Activated T-cell treated with anti-CD3 and anti-CD28 coated beads, Interleukin-2, amount 50 U/mL, for 4 hours (primary cell): ENCODE data around the gene STOML1. TPM values are rescaled to one million over a fixed set of nuclear protein-coding genes. Genes with fewer than 3 reads are reported as not detected.

ENCODE experiments used
- ATAC-seq, 2 donors: fragments of 200-7000 bp; cut with Tn5 transposase; one replicate each; pipeline ENCODE4 v1.10.0; 2021
- DNase-seq: peaks from one replicate; pipeline ENCODE4 v3.0.0-alpha.2; 2020
- H3K27me3 Mint-ChIP-seq: one replicate; pipeline ENCODE4 v1.8.0; 2021; ENCODE audit warnings: low read depth, mixed read lengths
- H3K36me3 Mint-ChIP-seq: one replicate; pipeline ENCODE4 v1.8.0; 2022; ENCODE audit warnings: mixed read lengths; ENCODE audit not compliant: insufficient read depth
- H3K4me1 Mint-ChIP-seq: one replicate; pipeline ENCODE4 v1.8.0; 2021; ENCODE audit warnings: low read depth, mixed read lengths
- H3K4me3 Mint-ChIP-seq: one replicate; pipeline ENCODE4 v1.8.0; 2021; ENCODE audit warnings: mild to moderate bottlenecking, moderate library complexity, mixed read lengths
- H3K9me3 Mint-ChIP-seq: one replicate; pipeline ENCODE4 v1.8.0; 2021; ENCODE audit warnings: mixed read lengths
- total RNA-seq, 3 donors: library from RNA; stranded (reverse); gene quantifications; one replicate each; pipeline ENCODE4 v1.2.1, GENCODE V29; 2021

Gene STOML1
- total RNA-seq, 3 donors from 2014 or later, result 14.6 to 17.9 (median 16.4) TPM

- peaks cover 26% of the 10 kb centered on the region for H3K4me1 Mint-ChIP-seq
- no peak overlapping the region for H3K4me3 Mint-ChIP-seq
- H3K9me3 Mint-ChIP-seq, result no peaks in the 10 kb centered on the region
- ATAC-seq (no peak), DNase-seq (no peak)
- no peaks in the 10 kb centered on the region for H3K27me3 Mint-ChIP-seq
- no peaks in the 10 kb centered on the region for H3K36me3 Mint-ChIP-seq
These were observed 37.6 kb downstream of the STOML1 start for GRCh38 chr15:73954188-73955145.

- H3K9me3 Mint-ChIP-seq, result no peaks in the 10 kb centered on the region
- no peaks in the 10 kb centered on the region for H3K36me3 Mint-ChIP-seq
- ATAC-seq, result no peak
- DNase-seq, result no peak
- peaks cover 16% of the 10 kb centered on the region for H3K4me1 Mint-ChIP-seq
- no peaks in the 10 kb centered on the region for H3K27me3 Mint-ChIP-seq
- no peak overlapping the region for H3K4me3 Mint-ChIP-seq
These were observed 39.0 kb downstream of the STOML1 start for GRCh38 chr15:73952913-73953750.

- ATAC-seq, result no peak
- H3K9me3 Mint-ChIP-seq, result no peaks in the 10 kb centered on the region
- H3K4me3 Mint-ChIP-seq, result no peak overlapping the region
- H3K4me1 Mint-ChIP-seq, result peaks cover 8% of the 10 kb centered on the region
- DNase-seq, result no peak
- no peaks in the 10 kb centered on the region for H3K36me3 Mint-ChIP-seq
- H3K27me3 Mint-ChIP-seq, result no peaks in the 10 kb centered on the region
These were observed 39.8 kb downstream of the STOML1 start for GRCh38 chr15:73952171-73952912.

- Mint-ChIP-seq H3K4me1 (peaks cover 3% of the 10 kb centered on the region), H3K9me3 (no peaks in the 10 kb centered on the region), H3K36me3 (no peaks in the 10 kb centered on the region), H3K4me3 (no peak overlapping the region), H3K27me3 (no peaks in the 10 kb centered on the region)
- ATAC-seq (no peak), DNase-seq (no peak)
These were observed 40.5 kb downstream of the STOML1 start for GRCh38 chr15:73951601-73952000.

- peaks cover 6% of the 10 kb centered on the region for H3K4me1 Mint-ChIP-seq
- ATAC-seq, result peak; percentile 87 to 93
- no peak overlapping the region for H3K4me3 Mint-ChIP-seq
- H3K9me3 Mint-ChIP-seq, result no peaks in the 10 kb centered on the region
- no peaks in the 10 kb centered on the region for H3K36me3 Mint-ChIP-seq
- no peaks in the 10 kb centered on the region for H3K27me3 Mint-ChIP-seq
- peak; percentile 67 for DNase-seq
These were observed 41.1 kb downstream of the STOML1 start for GRCh38 chr15:73950831-73951561.

GRCh38 chr15:73950479-73950830, 41.6 kb downstream of the STOML1 start:
- H3K4me3 Mint-ChIP-seq, result no peak overlapping the region
- DNase-seq (no peak), ATAC-seq (no peak)
- no peaks in the 10 kb centered on the region for H3K9me3 Mint-ChIP-seq
- peaks cover 6% of the 10 kb centered on the region for H3K4me1 Mint-ChIP-seq
- H3K27me3 Mint-ChIP-seq, result no peaks in the 10 kb centered on the region
- H3K36me3 Mint-ChIP-seq, result no peaks in the 10 kb centered on the region

GRCh38 chr15:73949496-73949895, 42.6 kb downstream of the STOML1 start:
- H3K27me3 Mint-ChIP-seq, result no peaks in the 10 kb centered on the region
- ATAC-seq, result no peak

GRCh38 chr15:73948982-73949381, 43.1 kb downstream of the STOML1 start:
- Mint-ChIP-seq H3K4me1 (peaks cover 6% of the 10 kb centered on the region), H3K4me3 (no peak overlapping the region), H3K9me3 (no peaks in the 10 kb centered on the region), H3K27me3 (no peaks in the 10 kb centered on the region), H3K36me3 (no peaks in the 10 kb centered on the region)
- DNase-seq (no peak), ATAC-seq (no peak)

More at GRCh38 chr15:73949496-73949895, 42.6 kb downstream of the STOML1 start:
- no peaks in the 10 kb centered on the region for H3K9me3 Mint-ChIP-seq
- H3K4me1 Mint-ChIP-seq, result peaks cover 6% of the 10 kb centered on the region
- no peaks in the 10 kb centered on the region for H3K36me3 Mint-ChIP-seq
- H3K4me3 Mint-ChIP-seq, result no peak overlapping the region
- DNase-seq, result no peak

GRCh38 chr15:73948396-73948795, 43.7 kb downstream of the STOML1 start:
- Mint-ChIP-seq H3K36me3 (no peaks in the 10 kb centered on the region), H3K4me1 (peaks cover 6% of the 10 kb centered on the region)

GRCh38 chr15:73947651-73948050, 44.4 kb downstream of the STOML1 start:
- H3K4me3 Mint-ChIP-seq, result no peak overlapping the region
- no peaks in the 10 kb centered on the region for H3K9me3 Mint-ChIP-seq
- DNase-seq (no peak), ATAC-seq (no peak)
- no peaks in the 10 kb centered on the region for H3K27me3 Mint-ChIP-seq
- peaks cover 9% of the 10 kb centered on the region for H3K4me1 Mint-ChIP-seq
- no peaks in the 10 kb centered on the region for H3K36me3 Mint-ChIP-seq

More at GRCh38 chr15:73948396-73948795, 43.7 kb downstream of the STOML1 start:
- H3K9me3 Mint-ChIP-seq, result no peaks in the 10 kb centered on the region
- DNase-seq (no peak), ATAC-seq (no peak)
- no peaks in the 10 kb centered on the region for H3K27me3 Mint-ChIP-seq
- no peak overlapping the region for H3K4me3 Mint-ChIP-seq

- DNase-seq (no peak), ATAC-seq (no peak)
- peaks cover 17% of the 10 kb centered on the region for H3K4me1 Mint-ChIP-seq
- H3K9me3 Mint-ChIP-seq, result no peaks in the 10 kb centered on the region
- no peak overlapping the region for H3K4me3 Mint-ChIP-seq
- no peaks in the 10 kb centered on the region for H3K36me3 Mint-ChIP-seq
- H3K27me3 Mint-ChIP-seq, result no peaks in the 10 kb centered on the region
These were observed 45.2 kb downstream of the STOML1 start for GRCh38 chr15:73946795-73947370.

- Mint-ChIP-seq H3K36me3 (no peaks in the 10 kb centered on the region), H3K27me3 (no peaks in the 10 kb centered on the region), H3K4me1 (peaks cover 22% of the 10 kb centered on the region), H3K4me3 (no peak overlapping the region), H3K9me3 (no peaks in the 10 kb centered on the region)
- DNase-seq (no peak), ATAC-seq (no peak)
These were observed 45.9 kb downstream of the STOML1 start for GRCh38 chr15:73946046-73946721.

GRCh38 chr15:73945130-73945508, 47.0 kb downstream of the STOML1 start:
- H3K4me1 Mint-ChIP-seq, result peaks cover 20% of the 10 kb centered on the region

More at GRCh38 chr15:73945130-73945508, 47.0 kb downstream of the STOML1 start:
- Mint-ChIP-seq H3K9me3 (no peaks in the 10 kb centered on the region), H3K4me3 (no peak overlapping the region), H3K27me3 (no peaks in the 10 kb centered on the region), H3K36me3 (no peaks in the 10 kb centered on the region)
- ATAC-seq (no peak), DNase-seq (no peak)
